Gastroesophageal sphincter (tissue), 4 donors: Measurements from ENCODE around the gene NLRC3. TPM values are rescaled to one million over a fixed set of nuclear protein-coding genes. Genes with fewer than 3 reads are reported as not detected.

Experiments used
- ATAC-seq: fragments of 150-250 bp; one replicate; pipeline ENCODE4 v1.9.1; 2016; ENCODE audit warnings: mild to moderate bottlenecking, moderate library complexity
- H3K27ac ChIP-seq, 4 donors: fragments of 200-600 bp; sonication (generic) in 3 of 4; 1 replicate in 3 of 4; 2 replicates in 1 of 4; pipeline ENCODE4 v1.5.1; 2016 to 2019
- H3K27me3 ChIP-seq: fragments of 200-600 bp; sonication (generic); one replicate; pipeline ENCODE4 v1.5.1; 2019
- H3K36me3 ChIP-seq, 2 donors: fragments of 200-600 bp; sonication (generic); one replicate each; pipeline ENCODE4 v1.5.1; 2019; ENCODE audit warnings: control low read depth in 1 of 2
- H3K4me1 ChIP-seq, 3 donors: fragments of 200-600 bp; sonication (generic); 1 replicate in 2 of 3; 2 replicates in 1 of 3; pipeline ENCODE4 v1.5.1; 2016 to 2019; ENCODE audit warnings: control low read depth in 2 of 3
- H3K4me3 ChIP-seq, 2 donors: fragments of 200-600 bp; sonication (generic); one replicate each; pipeline ENCODE4 v1.5.1; 2019; ENCODE audit warnings: mild to moderate bottlenecking in 1 of 2, moderate library complexity in 1 of 2
- H3K9me3 ChIP-seq, 3 donors: fragments of 200-600 bp; sonication (generic); one replicate each; pipeline ENCODE4 v1.5.1; 2017 to 2019; ENCODE audit warnings: control low read depth in 2 of 3
- CTCF ChIP-seq, 4 experiments: fragments of 200-600 bp in 2 of 4; fragments of 450-650 bp in 2 of 4; sonication (generic) in 1 of 4; IDR thresholded peaks; one replicate each; pipeline ENCODE4 v1.5.1; 2017 to 2019; ENCODE audit warnings: antibody characterized with exemption in 4 of 4, mild to moderate bottlenecking in 2 of 4, moderate library complexity in 2 of 4
- EP300 ChIP-seq: sonication (generic); formaldehyde crosslinking; IDR thresholded peaks from one replicate; pipeline ENCODE4 v1.6.1; 2017; ENCODE audit warnings: antibody characterized with exemption, mild to moderate bottlenecking
- POLR2A ChIP-seq, 2 donors: fragments of 450-650 bp; IDR thresholded peaks; one replicate each; pipeline ENCODE4 v1.6.1; 2017; ENCODE audit warnings: antibody characterized with exemption in 2 of 2, mild to moderate bottlenecking in 2 of 2, moderate library complexity in 1 of 2
- POLR2AphosphoS5 ChIP-seq: sonication (generic); formaldehyde crosslinking; IDR thresholded peaks from one replicate; pipeline ENCODE4 v1.6.1; 2017; ENCODE audit warnings: antibody characterized with exemption
- WGBS, 2 donors: methylation state at CpG; one replicate each; pipeline ENCODE4 v1.1.5; 2018; ENCODE audit warnings: low coverage in 1 of 2; 5-methylcytosine and 5-hydroxymethylcytosine counted together
- total RNA-seq, 4 donors: library from RNA; depleted of rRNA; stranded (reverse); fragments of >200 nt; gene quantifications; one replicate each; pipeline ENCODE4 v1.1.0, GENCODE V29; 2016

Gene NLRC3
- total RNA-seq, 4 donors from 2014 or later: 1.1 to 5.8 (median 1.4) TPM

- peaks cover 0 to 40% of the 10 kb centered on the region in 2 donors for H3K36me3 ChIP-seq
- 69 to 80% methylated on average over 1 to 4 of the region's 6 CpGs for WGBS, 2 donors
- no peaks in the 10 kb centered on the region for H3K27me3 ChIP-seq
- H3K4me1 ChIP-seq: no peaks in the 10 kb centered on the region
- ATAC-seq: no peak
- TF ChIP-seq POLR2AphosphoS5 (no peak), EP300 (no peak), CTCF (IDR thresholded peaks at IDR 0.05) (no peak), POLR2A (IDR thresholded peaks at IDR 0.05) (no peak)
- no peak overlapping the region for H3K27ac ChIP-seq
- H3K4me3 ChIP-seq: no peak overlapping the region
- no peaks in the 10 kb centered on the region for H3K9me3 ChIP-seq
Measured at GRCh38 chr16:3542601-3543373, 34.4 kb downstream of the NLRC3 start.

- H3K27me3 ChIP-seq: no peaks in the 10 kb centered on the region
- 89 to 100% methylated on average over 1 to 3 of the region's 13 CpGs for WGBS, 2 donors
- H3K4me1 ChIP-seq: peaks cover 0 to 11% (median 0%) of the 10 kb centered on the region in 3 donors
- no peak for ATAC-seq
- no peak overlapping the region for H3K27ac ChIP-seq
- TF ChIP-seq POLR2AphosphoS5: no peak
- TF ChIP-seq CTCF (IDR thresholded peaks at IDR 0.05): no peak
- peaks cover 0 to 43% of the 10 kb centered on the region in 2 donors for H3K36me3 ChIP-seq
- H3K4me3 ChIP-seq: no peak overlapping the region
- H3K9me3 ChIP-seq: no peaks in the 10 kb centered on the region
Measured at GRCh38 chr16:3541527-3542155, 35.6 kb downstream of the NLRC3 start.

- Histone ChIP-seq H3K27me3 (no peaks in the 10 kb centered on the region), H3K4me3 (no peak overlapping the region), H3K27ac (no peak overlapping the region), H3K36me3 (peaks cover 0 to 77% of the 10 kb centered on the region in 2 donors), H3K9me3 (no peaks in the 10 kb centered on the region), H3K4me1 (peaks cover 0 to 23% (median 3%) of the 10 kb centered on the region in 3 donors)
- ATAC-seq: no peak
- WGBS, 2 donors: 72 to 83% methylated on average over 4 of the region's 4 CpGs
- TF ChIP-seq EP300: no peak
- TF ChIP-seq CTCF (IDR thresholded peaks at IDR 0.05): no peak
- no peak for TF ChIP-seq POLR2AphosphoS5
- no peak for TF ChIP-seq POLR2A (IDR thresholded peaks at IDR 0.05)
Measured at GRCh38 chr16:3538222-3538621, 39.0 kb downstream of the NLRC3 start.

- no peaks in the 10 kb centered on the region for H3K27me3 ChIP-seq
- peaks cover 0 to 85% of the 10 kb centered on the region in 2 donors for H3K36me3 ChIP-seq
- no peaks in the 10 kb centered on the region for H3K9me3 ChIP-seq
- H3K4me3 ChIP-seq: no peak overlapping the region
- H3K27ac ChIP-seq: peak overlapping the region in 2 of 4 donors; percentile 17 to 57
- no peak for TF ChIP-seq POLR2A (IDR thresholded peaks at IDR 0.05)
- peak; percentile 7 for TF ChIP-seq POLR2AphosphoS5
- TF ChIP-seq CTCF (IDR thresholded peaks at IDR 0.05): no peak
- H3K4me1 ChIP-seq: peaks cover 0 to 23% (median 3%) of the 10 kb centered on the region in 3 donors
- WGBS, 2 donors: 36 to 41% methylated on average over 3 to 4 of the region's 4 CpGs
- peak; percentile 48 for ATAC-seq
Measured at GRCh38 chr16:3536851-3537250, 40.4 kb downstream of the NLRC3 start.
